Common myeloid progenitor, CD34-positive (primary cell): ENCODE results near the gene TAF13.

Experiments used
- CTCF ChIA-PET: fragments of 350-600 bp; sonication (Branson Sonifier 250); formaldehyde crosslinking; loops from one replicate; lab custom pipeline; 2021; ENCODE audit warnings: antibody characterized with exemption; lab: Charles Lee
- POLR2A ChIA-PET: fragments of 350-600 bp; sonication (Branson Sonifier 250); formaldehyde crosslinking; loops from one replicate; lab custom pipeline; 2021; ENCODE audit warnings: antibody characterized with exemption; lab: Charles Lee
- DNase-seq, 3 donors: peaks; one replicate each; pipeline versions ENCODE4 v3.0.0 to v3.0.0-alpha.2; 2013
- H3K27ac ChIP-seq, 2 experiments: 1 replicate in 1 of 2; 2 replicates in 1 of 2; pipeline ENCODE4 v1.7.0; 2013; ENCODE audit warnings: inconsistent platforms in 2 of 2, low read length in 2 of 2, mild to moderate bottlenecking in 2 of 2, low read depth in 1 of 2, moderate library complexity in 1 of 2; ENCODE audit not compliant: severe bottlenecking in 2 of 2, insufficient read depth in 1 of 2, poor library complexity in 1 of 2
- H3K27me3 ChIP-seq, 5 experiments: replicated peaks in 2 of 5; 1 replicate in 3 of 5; 2 replicates in 2 of 5; pipeline versions ENCODE4 v1.6.1 to v1.7.0; 2013; ENCODE audit warnings: low read length in 4 of 5, mild to moderate bottlenecking in 2 of 5, moderate library complexity in 2 of 5, inconsistent platforms in 1 of 5; ENCODE audit not compliant: insufficient read depth in 5 of 5, control insufficient read depth in 4 of 5
- H3K36me3 ChIP-seq, 4 experiments: 1 replicate in 2 of 4; 2 replicates in 2 of 4; pipeline versions ENCODE4 v1.6.1 to v1.7.0; 2013; ENCODE audit warnings: low read length in 3 of 4, control low read depth in 1 of 4, mild to moderate bottlenecking in 1 of 4; ENCODE audit not compliant: control insufficient read depth in 4 of 4, insufficient read depth in 4 of 4
- H3K4me1 ChIP-seq, 4 experiments: 1 replicate in 3 of 4; 2 replicates in 1 of 4; pipeline versions ENCODE4 v1.6.1 to v1.7.1; 2013; ENCODE audit warnings: low read length in 3 of 4, mild to moderate bottlenecking in 3 of 4, control low read depth in 1 of 4, inconsistent platforms in 1 of 4, moderate library complexity in 1 of 4; ENCODE audit not compliant: control insufficient read depth in 4 of 4, insufficient read depth in 4 of 4; ENCODE audit errors: control extremely low read depth in 1 of 4
- H3K4me3 ChIP-seq, 7 experiments: 1 replicate in 4 of 7; 2 replicates in 3 of 7; pipeline versions ENCODE4 v1.5.1 to v1.7.0; 2013; ENCODE audit warnings: mild to moderate bottlenecking in 7 of 7, low read length in 6 of 7, moderate library complexity in 6 of 7, inconsistent platforms in 2 of 7, low read depth in 2 of 7, control low read depth in 1 of 7; ENCODE audit not compliant: insufficient read depth in 4 of 7, control insufficient read depth in 1 of 7; ENCODE audit errors: extremely low read depth in 1 of 7
- H3K9me3 ChIP-seq, 5 experiments: 1 replicate in 4 of 5; 2 replicates in 1 of 5; pipeline versions ENCODE4 v1.6.1 to v1.7.1; 2013; ENCODE audit warnings: low read length in 4 of 5, mild to moderate bottlenecking in 2 of 5, inconsistent platforms in 1 of 5, low read depth in 1 of 5, moderate library complexity in 1 of 5; ENCODE audit not compliant: control insufficient read depth in 4 of 5, insufficient read depth in 2 of 5; ENCODE audit errors: control extremely low read depth in 1 of 5
- WGBS: methylation state at CpG from one replicate; pipeline ENCODE4 v1.1.5; 2013; ENCODE audit not compliant: insufficient coverage; 5-methylcytosine and 5-hydroxymethylcytosine counted together

TAF13 gene

DNA sequence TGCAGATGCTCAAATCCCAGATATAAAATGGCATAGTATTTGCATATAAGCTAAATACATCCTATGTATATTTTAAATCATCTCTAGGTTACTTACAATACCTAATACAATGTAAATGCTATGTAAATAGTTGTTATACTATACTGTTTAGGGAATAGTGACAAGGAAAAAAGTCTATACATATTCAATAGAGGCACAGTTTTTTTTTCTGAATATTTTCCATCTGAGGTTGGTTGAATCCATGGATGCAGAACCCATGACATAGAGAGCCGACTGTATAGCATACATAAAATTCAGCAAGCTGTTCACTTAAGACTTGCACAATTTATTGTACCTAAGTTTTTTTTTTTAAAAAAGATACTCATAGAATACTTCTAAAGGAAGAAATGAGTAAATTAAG lies 6.5 kb downstream of the TAF13 start:
- POLR2A ChIA-PET = no interaction called here

DNA sequence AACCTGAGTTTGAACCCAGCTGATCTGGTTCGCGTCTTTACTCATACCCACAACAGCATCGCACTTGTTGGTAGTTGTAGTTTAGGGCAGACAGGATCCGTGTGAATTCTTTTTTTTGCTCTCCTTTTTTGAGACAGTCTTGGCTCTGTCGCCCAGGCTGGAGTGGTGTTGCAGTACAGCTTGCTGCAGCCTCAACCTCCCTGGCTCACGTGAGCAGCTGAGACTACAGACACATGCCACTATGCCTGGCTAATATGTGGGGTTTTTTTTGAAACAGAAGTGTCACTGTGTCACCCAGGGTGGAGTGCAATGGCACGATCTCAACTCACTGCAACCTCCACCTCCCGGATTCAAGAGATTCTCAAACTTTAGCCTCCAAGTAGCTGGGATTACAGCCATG lies 7.9 kb downstream of the TAF13 start:
- Histone ChIP-seq H3K4me3 (no peak overlapping the region), H3K4me1 (no peaks in the 10 kb centered on the region), H3K27ac (no peak overlapping the region), H3K36me3 (peaks cover 2 to 23% (median 15%) of the 10 kb centered on the region in 4 experiments), H3K27me3 (no peaks in the 10 kb centered on the region), H3K9me3 (no peaks in the 10 kb centered on the region)
- CTCF ChIA-PET = interaction anchor here (0.9 to 1.6 kb wide), 3 partner anchors 32 to 44 kb away, joined by 3 to 5 read pairs (median 3); a partner anchor contains a TSS
- 78% methylated on average over 7 of the region's 8 CpGs for WGBS
- no peak for DNase-seq
- POLR2A ChIA-PET = interaction anchor here (0.6 kb wide), 1 partner anchor 21 kb away, joined by 3 read pairs; no protein-coding TSS in a partner anchor

More for the DNA sequence above, 6.5 kb downstream of the TAF13 start:
- Histone ChIP-seq H3K27ac (no peak overlapping the region), H3K4me1 (no peaks in the 10 kb centered on the region), H3K9me3 (no peaks in the 10 kb centered on the region), H3K36me3 (peaks cover under 1 to 19% (median 11%) of the 10 kb centered on the region in 4 experiments), H3K4me3 (no peak overlapping the region), H3K27me3 (no peaks in the 10 kb centered on the region)
- DNase-seq = no peak
- WGBS = no CpG with 5 or more reads among the region's 1 CpG
- CTCF ChIA-PET = interaction anchor here (1.1 to 2.2 kb wide), 3 partner anchors 8 to 30 kb away, joined by 3 to 5 read pairs (median 4); no protein-coding TSS in a partner anchor

DNA sequence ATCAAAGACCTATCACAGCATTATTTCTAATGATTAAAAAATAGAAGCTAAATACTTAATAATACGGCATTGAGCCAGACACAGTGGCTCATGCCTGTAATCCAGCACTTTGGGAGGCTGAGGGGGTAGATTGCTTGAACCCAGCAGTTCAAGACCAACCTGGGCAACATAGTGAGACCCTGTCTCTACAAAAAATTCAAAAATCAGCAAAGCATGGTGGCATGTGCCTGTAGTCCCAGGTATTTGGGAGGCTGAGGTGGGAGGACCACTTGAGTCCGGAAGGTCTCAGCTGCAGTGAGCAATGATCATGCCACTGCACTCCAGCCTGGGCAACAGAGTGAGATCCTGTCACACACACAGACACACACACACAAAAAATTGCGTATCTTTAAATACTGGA lies 10.7 kb downstream of the TAF13 start:
- Histone ChIP-seq H3K9me3 (no peaks in the 10 kb centered on the region), H3K36me3 (peaks cover 2 to 20% (median 15%) of the 10 kb centered on the region in 4 experiments), H3K4me3 (no peak overlapping the region), H3K27ac (no peak overlapping the region), H3K27me3 (no peaks in the 10 kb centered on the region), H3K4me1 (no peaks in the 10 kb centered on the region)
- WGBS = no CpG with 5 or more reads among the region's 3 CpGs
- POLR2A ChIA-PET = interaction anchor here (0.7 kb wide), 1 partner anchor 36 kb away, joined by 4 read pairs; no protein-coding TSS in a partner anchor
- CTCF ChIA-PET = no interaction called here
- no peak for DNase-seq

DNA sequence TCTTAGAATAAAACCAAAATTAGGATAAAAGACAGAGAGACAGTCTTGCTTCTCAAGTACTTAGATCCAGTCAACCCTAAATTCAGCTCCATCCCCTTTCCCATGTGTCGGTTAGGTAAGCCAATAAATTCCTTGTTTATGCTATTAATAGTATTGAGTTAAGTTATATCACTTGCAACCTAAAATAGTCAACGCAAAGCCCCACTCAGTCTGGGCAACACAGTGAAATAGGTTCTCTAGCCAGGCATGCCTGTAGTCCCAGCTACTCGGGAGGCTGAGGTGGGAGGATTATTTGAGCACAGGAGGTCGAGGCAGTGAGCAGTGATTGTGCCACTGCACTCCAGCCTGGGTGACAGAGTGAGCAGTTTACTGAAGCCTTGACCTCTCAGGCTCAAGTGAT lies 14.6 kb downstream of the TAF13 start:
- CTCF ChIA-PET = interaction anchor here (1.6 to 3.0 kb wide), 3 partner anchors 9 to 35 kb away, joined by 4 to 6 read pairs (median 4); no protein-coding TSS in a partner anchor
- H3K27ac ChIP-seq = no peak overlapping the region
- peaks cover 2 to 14% (median 11%) of the 10 kb centered on the region in 4 experiments for H3K36me3 ChIP-seq
- no peaks in the 10 kb centered on the region for H3K9me3 ChIP-seq
- H3K4me1 ChIP-seq = no peaks in the 10 kb centered on the region
- no peak for DNase-seq
- no peaks in the 10 kb centered on the region for H3K27me3 ChIP-seq
- 100% methylated on average over 2 of the region's 4 CpGs for WGBS
- H3K4me3 ChIP-seq = no peak overlapping the region
- POLR2A ChIA-PET = no interaction called here

DNA sequence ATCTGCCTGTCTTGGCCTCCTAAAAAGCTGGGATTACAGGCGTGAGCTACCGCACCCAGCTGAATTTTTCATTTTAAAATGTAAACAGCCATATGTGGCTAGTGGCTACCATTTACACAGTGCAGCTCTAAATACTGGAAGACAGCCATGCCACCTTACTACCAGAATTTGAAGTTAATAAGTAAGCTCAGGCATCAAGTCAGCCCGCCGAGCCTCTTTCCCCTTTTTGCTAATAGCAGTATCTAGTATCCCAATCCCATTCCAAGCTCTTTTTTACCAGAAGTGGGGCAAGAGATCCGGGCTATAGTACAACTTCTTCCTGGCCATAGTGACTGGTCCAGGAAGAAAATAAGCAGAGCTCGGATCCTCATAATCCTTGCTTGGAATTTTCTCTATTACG lies 15.1 kb downstream of the TAF13 start:
- WGBS = 86% methylated on average over 2 of the region's 7 CpGs
- Histone ChIP-seq H3K4me3 (no peak overlapping the region), H3K27ac (no peak overlapping the region), H3K27me3 (no peaks in the 10 kb centered on the region), H3K4me1 (no peaks in the 10 kb centered on the region), H3K36me3 (peaks cover 2 to 13% (median 10%) of the 10 kb centered on the region in 4 experiments), H3K9me3 (no peaks in the 10 kb centered on the region)
- no peak for DNase-seq
- POLR2A ChIA-PET = interaction anchor here (0.6 kb wide), 1 partner anchor 108 kb away, joined by 3 read pairs; no protein-coding TSS in a partner anchor
- CTCF ChIA-PET = interaction anchor here (1.6 to 3.0 kb wide), 3 partner anchors 9 to 35 kb away, joined by 4 to 6 read pairs (median 4); no protein-coding TSS in a partner anchor

DNA sequence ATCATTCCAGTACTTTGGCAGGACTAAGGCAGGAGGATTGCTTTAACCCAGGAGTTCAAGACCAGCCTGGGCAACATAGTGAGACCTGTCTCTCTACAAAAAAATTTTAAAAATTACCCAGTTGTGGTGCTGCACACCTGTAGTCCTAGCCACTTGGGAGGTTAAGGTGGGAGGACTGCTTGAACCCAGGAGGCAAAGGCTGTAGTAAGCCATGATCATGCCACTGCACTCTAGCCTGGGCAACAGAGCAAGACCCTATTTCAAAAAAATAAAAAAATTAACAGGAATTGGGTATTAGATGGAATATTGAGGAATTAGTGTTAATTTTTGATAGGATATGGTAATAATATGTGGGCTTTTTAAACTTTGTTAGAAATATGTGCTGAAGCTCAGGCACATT lies 16.8 kb downstream of the TAF13 start:
- ChIA-PET POLR2A (no interaction called here), CTCF (interaction anchor here (1.2 kb wide), 1 partner anchor 53 kb away, joined by 4 read pairs; no protein-coding TSS in a partner anchor)
- H3K27ac ChIP-seq = no peak overlapping the region
- no peaks in the 10 kb centered on the region for H3K4me1 ChIP-seq
- H3K36me3 ChIP-seq = peaks cover 0 to 5% (median 2%) of the 10 kb centered on the region in 4 experiments
- H3K4me3 ChIP-seq = no peak overlapping the region
- H3K27me3 ChIP-seq = no peaks in the 10 kb centered on the region
- no peak for DNase-seq
- H3K9me3 ChIP-seq = no peaks in the 10 kb centered on the region

DNA sequence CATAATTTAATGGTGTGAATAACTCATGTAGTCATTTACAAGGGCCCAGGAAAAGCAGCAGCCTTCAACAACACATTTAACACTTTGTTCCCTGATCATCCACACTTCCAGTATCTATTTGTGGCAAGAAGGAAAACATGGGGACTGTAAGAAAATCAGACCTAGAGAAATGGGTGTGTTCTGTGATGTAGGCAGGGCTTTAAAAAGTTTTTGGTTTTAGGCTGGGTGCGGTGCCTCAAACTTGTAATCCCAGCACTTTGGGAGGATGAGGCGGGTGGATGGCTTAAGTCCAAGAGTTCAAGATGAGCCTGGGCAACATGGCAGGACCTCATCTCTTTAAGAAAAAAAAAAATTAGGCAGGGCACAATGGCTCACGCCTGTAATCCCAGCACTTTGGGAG lies 19.7 kb downstream of the TAF13 start:
- ChIA-PET CTCF (no interaction called here), POLR2A (no interaction called here)
- no peak for DNase-seq
- H3K27ac ChIP-seq = no peak overlapping the region
- H3K36me3 ChIP-seq = no peaks in the 10 kb centered on the region
- WGBS = 100% methylated on average over 3 of the region's 3 CpGs
- no peaks in the 10 kb centered on the region for H3K9me3 ChIP-seq
- no peak overlapping the region for H3K4me3 ChIP-seq
- no peaks in the 10 kb centered on the region for H3K4me1 ChIP-seq
- H3K27me3 ChIP-seq = no peaks in the 10 kb centered on the region
